WTC11 (cell line): Measurements from ENCODE around the gene SAMD3. TPM values are rescaled to one million over a fixed set of nuclear protein-coding genes. Genes with fewer than 3 reads are reported as not detected.

Source experiments
- ATAC-seq: fragments of 200-7000 bp; cut with Tn5 transposase; 2 replicates; pipeline ENCODE4 v1.10.0; 2021; ENCODE audit warnings: mild to moderate bottlenecking, moderate library complexity
- CTCF ChIA-PET: fragments of 300-600 bp; sonication (Branson Sonifier 250); formaldehyde crosslinking; loops from one replicate; lab custom pipeline; 2021; ENCODE audit warnings: antibody characterized with exemption; lab: Charles Lee
- POLR2A ChIA-PET: fragments of 350-600 bp; sonication (Branson Sonifier 250); formaldehyde crosslinking; loops from one replicate; lab custom pipeline; 2021; ENCODE audit warnings: antibody characterized with exemption; lab: Charles Lee
- DNase-seq: peaks from one replicate; pipeline ENCODE4 v3.0.0; 2021; ENCODE audit warnings: low spot score
- H3K27ac Mint-ChIP-seq: 2 replicates; pipeline ENCODE4 v1.8.0; 2021; ENCODE audit warnings: mixed read lengths
- H3K27me3 Mint-ChIP-seq: 2 replicates; pipeline ENCODE4 v1.8.0; 2021; ENCODE audit warnings: low read depth, mild to moderate bottlenecking, moderate library complexity, mixed read lengths
- H3K36me3 Mint-ChIP-seq: 2 replicates; pipeline ENCODE4 v1.8.0; 2021; ENCODE audit warnings: mixed read lengths
- H3K4me1 Mint-ChIP-seq: 2 replicates; pipeline ENCODE4 v1.8.0; 2022; ENCODE audit warnings: mixed read lengths
- H3K4me3 Mint-ChIP-seq: 2 replicates; pipeline ENCODE4 v1.8.0; 2021; ENCODE audit warnings: mild to moderate bottlenecking, moderate library complexity, mixed read lengths
- H3K9me3 Mint-ChIP-seq: 2 replicates; pipeline ENCODE4 v1.8.0; 2021; ENCODE audit warnings: mixed read lengths
- AR ChIP-seq: fragments of 250-450 bp; sonication (Bioruptor Pico); IDR thresholded peaks from 2 replicates; pipeline ENCODE4 v1.9.0; 2021; ENCODE audit warnings: mild to moderate bottlenecking
- CREB1 ChIP-seq: sonication (generic); formaldehyde crosslinking; IDR thresholded peaks from 2 replicates; pipeline ENCODE4 v1.8.0; 2023; ENCODE audit warnings: mild to moderate bottlenecking, missing genetic modification reagents
- EMX1 ChIP-seq: fragments of 250-450 bp; sonication (Bioruptor Pico); IDR thresholded peaks from 2 replicates; pipeline ENCODE4 v1.8.0; 2021; ENCODE audit warnings: mild to moderate bottlenecking
- ESRRA ChIP-seq: sonication (generic); formaldehyde crosslinking; IDR thresholded peaks from 2 replicates; pipeline ENCODE4 v1.8.1; 2022; ENCODE audit warnings: mild to moderate bottlenecking, missing genetic modification reagents, borderline replicate concordance
- GABPB1 ChIP-seq: sonication (generic); formaldehyde crosslinking; IDR thresholded peaks from 2 replicates; pipeline ENCODE4 v1.8.1; 2023; ENCODE audit warnings: mild to moderate bottlenecking, missing genetic modification reagents
- HMGA2 ChIP-seq: fragments of 250-450 bp; sonication (Bioruptor Pico); IDR thresholded peaks from 2 replicates; pipeline ENCODE4 v1.4.0; 2021; ENCODE audit warnings: mild to moderate bottlenecking, moderate library complexity
- JUN ChIP-seq: sonication (generic); formaldehyde crosslinking; IDR thresholded peaks from 2 replicates; pipeline ENCODE4 v1.8.0; 2023; ENCODE audit warnings: mild to moderate bottlenecking, missing genetic modification reagents
- MLX ChIP-seq: sonication (generic); formaldehyde crosslinking; IDR thresholded peaks from 2 replicates; pipeline ENCODE4 v1.8.1; 2023; ENCODE audit warnings: mild to moderate bottlenecking, missing genetic modification reagents, moderate library complexity
- OVOL2 ChIP-seq: fragments of 250-450 bp; sonication (Bioruptor Pico); IDR thresholded peaks from 2 replicates; pipeline ENCODE4 v1.9.0; 2021; ENCODE audit warnings: mild to moderate bottlenecking, borderline replicate concordance
- PRDM15 ChIP-seq: sonication (generic); formaldehyde crosslinking; IDR thresholded peaks from 2 replicates; pipeline ENCODE4 v1.8.0; 2022; ENCODE audit warnings: missing genetic modification reagents
- RORB ChIP-seq: fragments of 250-450 bp; sonication (Bioruptor Pico); IDR thresholded peaks from 2 replicates; pipeline ENCODE4 v1.9.0; 2021; ENCODE audit warnings: mild to moderate bottlenecking
- SMAD3 ChIP-seq: sonication (generic); formaldehyde crosslinking; IDR thresholded peaks from 2 replicates; pipeline ENCODE4 v1.8.0; 2022; ENCODE audit warnings: missing genetic modification reagents, mild to moderate bottlenecking, borderline replicate concordance
- SP1 ChIP-seq: sonication (generic); formaldehyde crosslinking; conservative IDR thresholded peaks from 2 replicates; pipeline ENCODE4 v1.8.1; 2022; ENCODE audit warnings: missing genetic modification reagents
- ZBTB43 ChIP-seq: sonication (generic); formaldehyde crosslinking; IDR thresholded peaks from 2 replicates; pipeline ENCODE4 v1.8.1; 2023; ENCODE audit warnings: mild to moderate bottlenecking, missing genetic modification reagents
- ZNF138 ChIP-seq: sonication (generic); formaldehyde crosslinking; conservative IDR thresholded peaks from 2 replicates; pipeline ENCODE4 v1.8.1; 2022; ENCODE audit warnings: mild to moderate bottlenecking, moderate library complexity, missing genetic modification reagents
- ZNF219 ChIP-seq: sonication (generic); formaldehyde crosslinking; IDR thresholded peaks from 2 replicates; pipeline ENCODE4 v1.8.0; 2023; ENCODE audit warnings: missing genetic modification reagents, mild to moderate bottlenecking, borderline replicate concordance
- ZNF263 ChIP-seq: sonication (generic); formaldehyde crosslinking; IDR thresholded peaks from 2 replicates; pipeline ENCODE4 v1.8.1; 2022; ENCODE audit warnings: low read depth, mild to moderate bottlenecking, moderate library complexity, missing genetic modification reagents
- ZNF512 ChIP-seq: sonication (generic); formaldehyde crosslinking; IDR thresholded peaks from 2 replicates; pipeline ENCODE4 v1.8.1; 2022; ENCODE audit warnings: missing genetic modification reagents, borderline replicate concordance
- total RNA-seq: library from RNA; stranded (reverse); gene quantifications from 3 replicates; pipeline ENCODE4 v1.2.3, GENCODE V29; 2021

Gene SAMD3
- total RNA-seq, 1 experiment from 2014 or later: 1.2 TPM

GRCh38 chr6:130115036-130115435 lies 107.7 kb downstream of the SAMD3 start (continued):
- TF ChIP-seq AR: no peak
- no peak for TF ChIP-seq SMAD3
- TF ChIP-seq RORB: no peak
- no peak for TF ChIP-seq ZNF263 (CRISPR knock-in tag)

GRCh38 chr6:130113201-130113710 lies 109.5 kb downstream of the SAMD3 start:
- ChIA-PET POLR2A (no interaction called here), CTCF (no interaction called here)
- no peak for TF ChIP-seq HMGA2 (CRISPR knock-in tag)
- TF ChIP-seq PRDM15: no peak
- no peak for TF ChIP-seq ZNF138 (CRISPR knock-in tag)
- TF ChIP-seq JUN: no peak
- TF ChIP-seq SP1 (CRISPR knock-in tag): no peak
- no peak for TF ChIP-seq OVOL2 (CRISPR knock-in tag)
- no peak for TF ChIP-seq ZBTB43
- no peak for TF ChIP-seq ESRRA (CRISPR knock-in tag)
- TF ChIP-seq ZNF512 (CRISPR knock-in tag): no peak
- no peak for TF ChIP-seq ZNF219 (CRISPR knock-in tag)
- TF ChIP-seq ZNF263 (CRISPR knock-in tag): no peak
- TF ChIP-seq CREB1 (CRISPR knock-in tag): no peak
- no peak for TF ChIP-seq EMX1 (CRISPR knock-in tag)
- TF ChIP-seq GABPB1 (CRISPR knock-in tag): no peak
- no peak for TF ChIP-seq MLX
- H3K4me1 Mint-ChIP-seq: no peaks in the 10 kb centered on the region
- ATAC-seq: no peak
- no peaks in the 10 kb centered on the region for H3K27me3 Mint-ChIP-seq
- H3K4me3 Mint-ChIP-seq: no peak overlapping the region
- peaks cover 14% of the 10 kb centered on the region for H3K36me3 Mint-ChIP-seq
- peaks cover 12% of the 10 kb centered on the region for H3K9me3 Mint-ChIP-seq
- DNase-seq: no peak
- no peak overlapping the region for H3K27ac Mint-ChIP-seq
